DOHH2 (cell line): ENCODE data around the gene OR10T2.
"Not testable (repeated sequence)": the region's sequence is repeated elsewhere in the genome, so short reads cannot be mapped to it uniquely, and the experiment has no call there.

Experiments
- H3F3A ChIP-seq: fragments of 200-600 bp; sonication (generic), shearing (Covaris generic); 2 replicates; pipeline ENCODE4 v1.6.0; 2016; ENCODE audit warnings: antibody characterized with exemption, mild to moderate bottlenecking; ENCODE audit not compliant: control insufficient read depth, insufficient read depth
- H3K27ac ChIP-seq: fragments of 200-600 bp; sonication (generic); 2 replicates; pipeline ENCODE4 v1.5.1; 2014; ENCODE audit warnings: low read depth, mild to moderate bottlenecking, low read length, moderate library complexity
- H3K27me3 ChIP-seq: fragments of 200-600 bp; sonication (generic); 2 replicates; pipeline ENCODE4 v1.6.1; 2014; ENCODE audit warnings: mild to moderate bottlenecking, low read length, mixed read lengths; ENCODE audit not compliant: control insufficient read depth
- H3K36me3 ChIP-seq: fragments of 200-600 bp; sonication (generic); 2 replicates; pipeline ENCODE4 v1.6.1; 2014; ENCODE audit warnings: mild to moderate bottlenecking, low read length, moderate library complexity, mixed read lengths; ENCODE audit not compliant: control insufficient read depth
- H3K4me1 ChIP-seq: fragments of 200-600 bp; sonication (generic); 2 replicates; pipeline ENCODE4 v1.6.1; 2014; ENCODE audit warnings: mild to moderate bottlenecking, low read length, mixed read lengths; ENCODE audit not compliant: control insufficient read depth
- H3K4me2 ChIP-seq: fragments of 200-600 bp; sonication (generic); 2 replicates; pipeline ENCODE4 v1.6.0; 2014; ENCODE audit warnings: mild to moderate bottlenecking, low read length, moderate library complexity
- H3K4me3 ChIP-seq: fragments of 200-600 bp; sonication (generic); 2 replicates; pipeline ENCODE4 v1.5.1; 2014; ENCODE audit warnings: mild to moderate bottlenecking, low read length, mixed read lengths
- H3K79me2 ChIP-seq: fragments of 200-600 bp; sonication (generic); 2 replicates; pipeline ENCODE4 v1.6.1; 2014; ENCODE audit warnings: mild to moderate bottlenecking, low read length, mixed read lengths; ENCODE audit not compliant: control insufficient read depth
- H3K9me2 ChIP-seq: fragments of 200-600 bp; sonication (generic); replicated peaks from 2 replicates; pipeline ENCODE4 v1.6.1; 2014; ENCODE audit warnings: mild to moderate bottlenecking, low read length, mixed read lengths; ENCODE audit not compliant: control insufficient read depth
- H3K9me3 ChIP-seq: fragments of 200-600 bp; sonication (generic); 2 replicates; pipeline ENCODE4 v1.6.1; 2014; ENCODE audit warnings: antibody characterized with exemption, low read length, mixed read lengths; ENCODE audit not compliant: control insufficient read depth, insufficient read depth
- H4K20me1 ChIP-seq: fragments of 200-600 bp; sonication (generic); 2 replicates; pipeline ENCODE4 v1.6.0; 2014; ENCODE audit warnings: low read depth, mild to moderate bottlenecking, antibody characterized with exemption, low read length, moderate library complexity; ENCODE audit not compliant: control insufficient read depth, insufficient read depth
- EZH2phosphoT487 ChIP-seq: fragments of 200-600 bp; sonication (generic); IDR thresholded peaks from 2 replicates; pipeline ENCODE4 v1.6.1; 2017; ENCODE audit warnings: borderline replicate concordance, mild to moderate bottlenecking, antibody characterized with exemption, low read length, moderate library complexity, mixed read lengths
- TF ChIP-seq, protein P1 (sequence below): fragments of 200-600 bp; sonication (generic); IDR thresholded peaks from one replicate; pipeline ENCODE4 v1.5.1; 2014; ENCODE audit warnings: antibody characterized with exemption, mild to moderate bottlenecking, low read depth, low read length; ENCODE audit not compliant: poor library complexity, severe bottlenecking

Gene OR10T2, protein sequence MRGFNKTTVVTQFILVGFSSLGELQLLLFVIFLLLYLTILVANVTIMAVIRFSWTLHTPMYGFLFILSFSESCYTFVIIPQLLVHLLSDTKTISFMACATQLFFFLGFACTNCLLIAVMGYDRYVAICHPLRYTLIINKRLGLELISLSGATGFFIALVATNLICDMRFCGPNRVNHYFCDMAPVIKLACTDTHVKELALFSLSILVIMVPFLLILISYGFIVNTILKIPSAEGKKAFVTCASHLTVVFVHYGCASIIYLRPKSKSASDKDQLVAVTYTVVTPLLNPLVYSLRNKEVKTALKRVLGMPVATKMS

DNA sequence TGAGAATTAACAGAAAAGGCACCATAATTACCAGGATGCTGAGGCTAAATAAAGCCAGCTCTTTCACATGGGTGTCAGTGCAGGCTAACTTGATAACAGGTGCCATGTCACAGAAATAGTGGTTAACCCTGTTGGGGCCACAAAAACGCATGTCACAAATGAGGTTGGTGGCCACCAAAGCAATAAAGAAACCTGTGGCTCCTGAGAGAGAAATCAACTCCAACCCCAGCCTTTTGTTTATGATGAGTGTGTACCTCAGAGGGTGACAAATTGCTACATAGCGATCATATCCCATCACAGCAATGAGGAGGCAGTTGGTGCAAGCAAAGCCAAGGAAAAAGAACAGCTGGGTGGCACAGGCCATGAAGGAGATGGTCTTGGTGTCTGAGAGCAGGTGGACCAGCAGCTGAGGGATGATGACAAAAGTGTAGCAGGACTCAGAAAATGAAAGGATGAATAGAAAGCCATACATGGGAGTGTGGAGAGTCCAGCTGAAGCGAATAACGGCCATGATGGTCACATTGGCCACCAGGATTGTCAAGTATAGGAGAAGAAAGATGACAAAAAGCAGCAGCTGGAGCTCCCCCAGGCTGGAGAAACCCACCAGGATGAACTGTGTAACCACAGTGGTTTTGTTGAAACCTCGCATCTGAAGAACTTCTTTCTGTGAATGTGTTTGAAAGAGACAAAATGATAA lies at the start of gene OR10T2:
Gene OR10T2 (minus strand): TSS at position 649 of the 697 bp plus-strand sequence. CDS start 0 bp downstream, at position 649.
- Histone ChIP-seq H3K27ac (no peak within 1 kb of the TSS), H4K20me1 (no peaks in the 10 kb centered on the region)

DNA sequence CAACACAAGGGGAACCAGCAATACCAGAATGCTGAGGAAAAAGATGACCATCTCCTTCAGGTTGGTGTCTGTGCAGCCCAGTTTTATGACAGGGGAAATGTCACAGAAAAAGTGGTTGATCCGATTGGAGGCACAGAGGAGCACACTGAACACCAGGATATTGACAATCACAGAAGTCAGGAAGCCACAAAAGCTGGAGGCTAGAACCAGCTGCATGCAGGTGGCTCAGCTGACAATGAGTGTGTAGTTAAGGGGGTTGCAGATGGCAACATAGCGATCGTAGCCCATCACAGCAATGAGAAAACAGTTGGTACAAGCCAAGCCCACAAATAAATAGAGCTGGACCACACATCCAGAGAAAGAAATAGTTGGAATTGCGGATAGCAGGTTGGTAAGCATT lies 46.1 kb upstream of the OR10T2 start:
- H3K9me3 ChIP-seq, result no peaks in the 10 kb centered on the region
- no peaks in the 10 kb centered on the region for H4K20me1 ChIP-seq
- H3K9me2 ChIP-seq, result no peaks in the 10 kb centered on the region
- H3K36me3 ChIP-seq, result no peaks in the 10 kb centered on the region
- H3K27ac ChIP-seq, result no peak overlapping the region
- H3K4me3 ChIP-seq, result no peak overlapping the region
- no peaks in the 10 kb centered on the region for H3K4me1 ChIP-seq
- no peaks in the 10 kb centered on the region for H3F3A ChIP-seq
- H3K79me2 ChIP-seq, result no peaks in the 10 kb centered on the region
- no peaks in the 10 kb centered on the region; the same call in 1 of the 2 replicates for H3K27me3 ChIP-seq
- no peak overlapping the region for H3K4me2 ChIP-seq
- no peak for TF ChIP-seq EZH2phosphoT487
- TF ChIP-seq, protein P1, sequence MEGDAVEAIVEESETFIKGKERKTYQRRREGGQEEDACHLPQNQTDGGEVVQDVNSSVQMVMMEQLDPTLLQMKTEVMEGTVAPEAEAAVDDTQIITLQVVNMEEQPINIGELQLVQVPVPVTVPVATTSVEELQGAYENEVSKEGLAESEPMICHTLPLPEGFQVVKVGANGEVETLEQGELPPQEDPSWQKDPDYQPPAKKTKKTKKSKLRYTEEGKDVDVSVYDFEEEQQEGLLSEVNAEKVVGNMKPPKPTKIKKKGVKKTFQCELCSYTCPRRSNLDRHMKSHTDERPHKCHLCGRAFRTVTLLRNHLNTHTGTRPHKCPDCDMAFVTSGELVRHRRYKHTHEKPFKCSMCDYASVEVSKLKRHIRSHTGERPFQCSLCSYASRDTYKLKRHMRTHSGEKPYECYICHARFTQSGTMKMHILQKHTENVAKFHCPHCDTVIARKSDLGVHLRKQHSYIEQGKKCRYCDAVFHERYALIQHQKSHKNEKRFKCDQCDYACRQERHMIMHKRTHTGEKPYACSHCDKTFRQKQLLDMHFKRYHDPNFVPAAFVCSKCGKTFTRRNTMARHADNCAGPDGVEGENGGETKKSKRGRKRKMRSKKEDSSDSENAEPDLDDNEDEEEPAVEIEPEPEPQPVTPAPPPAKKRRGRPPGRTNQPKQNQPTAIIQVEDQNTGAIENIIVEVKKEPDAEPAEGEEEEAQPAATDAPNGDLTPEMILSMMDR, result no peak

More for the DNA sequence above, at the start of gene OR10T2:
- no peaks in the 10 kb centered on the region for H3K9me3 ChIP-seq
- no peak within 1 kb of the TSS for H3K4me3 ChIP-seq
- TF ChIP-seq, protein P1, result no peak
- no peak for TF ChIP-seq EZH2phosphoT487
- no peaks in the 10 kb centered on the region for H3K79me2 ChIP-seq
- H3K9me2 ChIP-seq, result no peaks in the 10 kb centered on the region
- peaks cover 15% of the 10 kb centered on the region for H3K4me1 ChIP-seq
- H3F3A ChIP-seq, result no peaks in the 10 kb centered on the region
- peaks cover 9% of the 10 kb centered on the region for H3K27me3 ChIP-seq
- no peaks in the 10 kb centered on the region for H3K36me3 ChIP-seq
- H3K4me2 ChIP-seq, result no peak within 1 kb of the TSS

DNA sequence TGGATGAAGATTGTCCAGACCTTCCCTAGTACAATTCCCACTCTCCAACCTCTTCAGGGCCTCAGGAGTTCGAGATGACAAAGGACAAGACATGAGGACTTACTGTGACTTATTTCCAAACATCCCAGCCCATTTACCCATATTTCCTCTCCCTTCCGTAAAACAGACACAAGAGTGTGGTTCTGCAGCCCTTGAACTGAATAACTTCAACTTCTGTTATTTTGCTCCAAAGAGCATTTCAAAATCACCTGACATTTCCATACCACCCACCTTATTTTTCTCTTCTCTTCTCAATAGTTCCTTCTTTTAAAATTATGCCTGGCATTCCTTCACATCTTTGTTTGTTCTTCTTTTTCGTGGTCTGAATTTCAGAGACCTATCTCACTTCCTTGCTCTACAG lies 35.5 kb upstream of the OR10T2 start:
- Histone ChIP-seq H3F3A (no peaks in the 10 kb centered on the region), H3K36me3 (no peaks in the 10 kb centered on the region), H3K79me2 (no peaks in the 10 kb centered on the region), H3K4me1 (no peaks in the 10 kb centered on the region), H3K9me2 (no peaks in the 10 kb centered on the region), H3K4me2 (no peak overlapping the region), H4K20me1 (no peaks in the 10 kb centered on the region), H3K4me3 (no peak overlapping the region), H3K27me3 (peaks cover 4% of the 10 kb centered on the region), H3K9me3 (no peaks in the 10 kb centered on the region), H3K27ac (no peak overlapping the region)
- TF ChIP-seq, protein P1, result no peak
- no peak for TF ChIP-seq EZH2phosphoT487

DNA sequence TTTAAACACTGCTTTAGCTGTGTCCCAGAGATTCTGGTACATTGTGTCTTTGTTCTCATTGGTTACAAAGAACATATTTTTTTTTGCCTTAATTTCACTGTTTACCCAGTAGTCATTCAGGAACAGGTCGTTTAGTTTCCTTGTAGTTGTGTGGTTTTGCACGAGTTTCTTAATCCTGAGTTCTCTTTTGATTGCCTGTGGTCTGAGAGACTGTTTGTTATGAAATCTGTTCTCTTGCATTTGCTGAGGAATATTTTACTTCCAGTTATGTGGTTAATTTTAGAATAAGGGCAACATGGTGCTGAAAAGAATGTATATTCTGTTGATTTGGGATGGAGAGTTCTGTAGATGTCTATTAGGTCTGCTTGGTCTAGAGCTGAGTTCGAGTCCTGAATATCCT lies 30.9 kb upstream of the OR10T2 start:
- H3K9me3 ChIP-seq, H3K9me2 ChIP-seq, H4K20me1 ChIP-seq, H3K4me3 ChIP-seq, H3K4me2 ChIP-seq, H3K4me1 ChIP-seq, H3F3A ChIP-seq, H3K27ac ChIP-seq, H3K36me3 ChIP-seq, H3K79me2 ChIP-seq, H3K27me3 ChIP-seq: not testable (repeated sequence)
